NCI-H2107 (cell line): ENCODE data around the gene UGT1A5.
A peak's percentile ranks its signal among the peaks of the same experiment; 100 is the strongest.
"Not testable (repeated sequence)": the region's sequence is repeated elsewhere in the genome, so short reads cannot be mapped to it uniquely, and the experiment has no call there.

Experiments
- DNase-seq: peaks from one replicate; lab custom pipeline; 2025; lab: John Stamatoyannopoulos, UW

UGT1A5 gene

GRCh38 chr2:233693963-233694362 is 18.7 kb upstream of the UGT1A5 start:
- no peak for DNase-seq

- no peak for DNase-seq
Observed at GRCh38 chr2:233698740-233699139, 14.0 kb upstream of the UGT1A5 start.

GRCh38 chr2:233699424-233700027 is 13.2 kb upstream of the UGT1A5 start:
- no peak for DNase-seq

GRCh38 chr2:233700028-233700635 is 12.6 kb upstream of the UGT1A5 start:
- DNase-seq = no peak

GRCh38 chr2:233700842-233701241 is 11.9 kb upstream of the UGT1A5 start:
- not testable (repeated sequence) for DNase-seq

- DNase-seq = no peak
Observed at GRCh38 chr2:233702238-233702637, 10.5 kb upstream of the UGT1A5 start.

- no peak for DNase-seq
Observed at GRCh38 chr2:233705911-233706506, 6.7 kb upstream of the UGT1A5 start.

- no peak for DNase-seq
Observed at GRCh38 chr2:233706720-233707119, 6.0 kb upstream of the UGT1A5 start.

- DNase-seq = no peak
Observed at GRCh38 chr2:233707940-233708644, 4.6 kb upstream of the UGT1A5 start.

GRCh38 chr2:233708942-233709341 is 3.8 kb upstream of the UGT1A5 start:
- no peak for DNase-seq

GRCh38 chr2:233711312-233712008 is 1.2 kb upstream of the UGT1A5 start:
- DNase-seq = peak; percentile 43

- no peak for DNase-seq
Observed at GRCh38 chr2:233713262-233713615, 532 bp downstream of the UGT1A5 start.

- no peak for DNase-seq
Observed at GRCh38 chr2:233714121-233714520, 1.4 kb downstream of the UGT1A5 start.

- DNase-seq = no peak
Observed at GRCh38 chr2:233718552-233718951, 5.8 kb downstream of the UGT1A5 start, which contains the start of gene UGT1A4. Gene UGT1A4, plus strand, starts transcription at chr2:233718736. Its CDS starts 85 bp downstream, at chr2:233718821.

GRCh38 chr2:233728723-233729301 is 16.1 kb downstream of the UGT1A5 start, which contains the start of gene UGT1A3:
Gene UGT1A3, plus strand, starts transcription at chr2:233729042. Its CDS starts 85 bp downstream, at chr2:233729127.
- DNase-seq = no peak

GRCh38 chr2:233736868-233737653 is 24.4 kb downstream of the UGT1A5 start:
- DNase-seq = not testable (repeated sequence)

- no peak for DNase-seq
Observed at GRCh38 chr2:233740870-233741269, 28.2 kb downstream of the UGT1A5 start.

- DNase-seq = no peak
Observed at GRCh38 chr2:233743464-233744259, 31.0 kb downstream of the UGT1A5 start.

GRCh38 chr2:233745073-233745755 is 32.5 kb downstream of the UGT1A5 start:
- no peak for DNase-seq

- not testable (repeated sequence) for DNase-seq
Observed at GRCh38 chr2:233745838-233746237, 33.1 kb downstream of the UGT1A5 start.
